Measurements from ENCODE around the gene B3GNT8.
A peak's percentile ranks its signal among the peaks of the same experiment; 100 is the strongest.
"Not testable (repeated sequence)": the region's sequence is repeated elsewhere in the genome, so short reads cannot be mapped to it uniquely, and the experiment has no call there.

B3GNT8 gene

GRCh38 chr19:41413947-41414346, 13.2 kb downstream of the B3GNT8 start:
- no peak for DNase-seq

- no peak for DNase-seq
Observed at GRCh38 chr19:41412953-41413352, 14.2 kb downstream of the B3GNT8 start.

GRCh38 chr19:41411968-41412265, 15.3 kb downstream of the B3GNT8 start:
- DNase-seq = no peak

GRCh38 chr19:41411100-41411967, 15.8 kb downstream of the B3GNT8 start:
- DNase-seq = no peak

- DNase-seq = no peak
Observed at GRCh38 chr19:41410336-41411054, 16.7 kb downstream of the B3GNT8 start.

- no peak for DNase-seq
Observed at GRCh38 chr19:41409288-41409687, 17.9 kb downstream of the B3GNT8 start.

GRCh38 chr19:41408846-41409245, 18.3 kb downstream of the B3GNT8 start:
- not testable (repeated sequence) for DNase-seq

GRCh38 chr19:41408256-41408655, 18.9 kb downstream of the B3GNT8 start:
- no peak for DNase-seq

- no peak for DNase-seq
Observed at GRCh38 chr19:41407271-41407670, 19.9 kb downstream of the B3GNT8 start.

GRCh38 chr19:41405776-41406175, 21.4 kb downstream of the B3GNT8 start:
- no peak for DNase-seq

- no peak for DNase-seq
Observed at GRCh38 chr19:41403181-41403970, 23.8 kb downstream of the B3GNT8 start.

GRCh38 chr19:41402010-41402409, 25.2 kb downstream of the B3GNT8 start:
- no peak for DNase-seq

GRCh38 chr19:41401483-41401882, 25.7 kb downstream of the B3GNT8 start:
- no peak for DNase-seq

- no peak for DNase-seq
Observed at GRCh38 chr19:41399525-41399924, 27.6 kb downstream of the B3GNT8 start.

- no peak for DNase-seq
Observed at GRCh38 chr19:41399091-41399490, 28.1 kb downstream of the B3GNT8 start.

GRCh38 chr19:41398598-41398997, 28.6 kb downstream of the B3GNT8 start:
- no peak for DNase-seq

GRCh38 chr19:41398050-41398418, 29.1 kb downstream of the B3GNT8 start:
- no peak for DNase-seq

GRCh38 chr19:41397086-41398049, 29.8 kb downstream of the B3GNT8 start, which contains the start of the genes BCKDHA and EXOSC5:
Gene BCKDHA, plus strand, starts transcription at chr19:41397818. Its CDS starts 10 bp downstream, at chr19:41397828.
Gene EXOSC5, minus strand, starts transcription at chr19:41397359. Its CDS starts 31 bp downstream, at chr19:41397328.
- peak; percentile 100 for DNase-seq

- DNase-seq = no peak
Observed at GRCh38 chr19:41395355-41395754, 31.8 kb downstream of the B3GNT8 start.

GRCh38 chr19:41392775-41393174, 34.4 kb downstream of the B3GNT8 start:
- no peak for DNase-seq

- no peak for DNase-seq
Observed at GRCh38 chr19:41391618-41392017, 35.6 kb downstream of the B3GNT8 start.

- no peak for DNase-seq
Observed at GRCh38 chr19:41386442-41386841, 40.7 kb downstream of the B3GNT8 start.
